NCI-H1048 (cell line): Measurements from ENCODE around the gene PRRT1B.

Experiments used
- DNase-seq: peaks from one replicate; lab custom pipeline; 2025; lab: John Stamatoyannopoulos, UW

PRRT1B gene

DNA sequence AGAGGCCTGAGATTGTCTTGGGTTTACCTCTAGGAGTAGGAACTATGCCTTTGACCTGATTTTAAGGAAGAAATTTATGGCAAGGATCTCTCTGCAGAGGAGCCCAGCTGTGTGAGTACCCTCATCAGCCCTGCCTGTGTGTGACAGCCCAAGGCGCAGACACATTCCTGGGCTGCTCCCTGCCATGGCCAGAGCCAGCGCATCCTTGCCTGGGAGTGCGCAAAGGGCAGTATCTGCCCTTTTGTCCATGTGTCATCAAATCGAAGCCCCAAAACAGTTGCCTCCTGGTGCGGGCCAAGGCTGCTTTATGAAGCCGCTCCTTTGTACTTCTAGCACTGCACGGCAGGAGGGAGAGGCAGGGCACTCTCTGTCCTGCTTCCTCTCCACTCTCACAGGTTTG lies 51.9 kb downstream of the PRRT1B start:
- DNase-seq: no peak

DNA sequence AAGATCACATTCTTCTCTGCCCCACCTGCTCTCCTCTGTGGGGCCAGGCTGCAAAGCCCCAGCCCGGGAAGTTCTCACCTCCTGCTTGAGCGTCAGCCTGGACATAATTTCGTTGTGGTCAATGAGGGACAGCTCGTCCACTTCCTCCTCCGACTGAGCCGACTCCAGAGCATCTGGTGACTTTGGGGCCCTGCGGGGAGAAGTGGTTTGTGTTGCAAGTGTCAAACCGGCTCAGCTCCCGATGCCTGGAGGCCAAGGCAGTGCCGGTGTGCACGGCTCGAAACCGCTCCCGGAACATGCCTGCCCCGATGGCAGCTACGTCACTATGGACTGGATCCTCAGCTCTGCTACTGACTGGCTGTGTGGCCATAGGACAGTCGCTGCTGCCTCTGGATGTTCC lies 52.8 kb downstream of the PRRT1B start:
- DNase-seq: no peak

DNA sequence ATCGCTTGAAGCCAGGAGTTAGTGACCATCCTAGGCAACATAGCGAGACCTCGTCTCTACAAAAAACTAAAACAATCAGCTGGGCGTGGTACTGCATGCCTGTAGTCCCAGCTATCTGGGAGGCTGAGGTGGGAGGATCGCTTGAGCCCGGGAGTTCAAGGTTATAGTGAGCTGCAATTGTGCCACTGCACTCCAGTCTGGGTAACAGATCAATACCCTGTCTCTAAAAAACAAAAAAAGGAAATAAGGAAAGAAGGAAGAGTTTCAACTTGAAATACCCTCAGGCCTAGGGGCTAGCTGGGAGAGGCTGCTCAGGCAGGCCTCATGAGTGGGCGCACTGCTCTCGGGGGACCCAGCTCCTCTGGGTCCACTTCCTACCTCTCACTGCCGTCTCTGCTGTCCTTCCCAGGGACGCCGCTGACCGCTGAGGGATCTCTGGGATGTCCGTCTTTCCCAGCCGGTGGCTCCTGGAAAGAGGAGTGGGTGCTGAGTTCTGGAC lies 56.4 kb downstream of the PRRT1B start:
- DNase-seq: no peak

DNA sequence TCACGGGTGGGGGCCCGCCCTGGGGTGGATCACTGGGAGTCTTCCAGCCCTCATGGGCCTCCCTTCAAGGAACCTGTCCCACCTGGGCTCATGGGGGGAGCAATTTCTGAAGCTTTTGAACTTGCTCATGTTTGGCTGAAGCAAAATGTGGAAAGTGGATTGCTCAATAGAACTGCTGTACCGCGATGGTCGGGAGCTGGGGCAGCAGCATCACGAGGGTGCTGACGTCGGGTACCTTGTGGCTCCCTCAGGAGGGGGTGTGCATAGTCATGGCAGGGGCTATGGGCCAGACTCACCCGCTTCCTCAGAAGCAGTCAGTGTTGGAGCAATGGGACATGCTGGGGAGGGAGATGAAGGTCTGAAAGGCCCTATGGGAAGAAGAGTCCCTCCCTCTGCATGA lies 57.9 kb downstream of the PRRT1B start:
- DNase-seq: no peak

DNA sequence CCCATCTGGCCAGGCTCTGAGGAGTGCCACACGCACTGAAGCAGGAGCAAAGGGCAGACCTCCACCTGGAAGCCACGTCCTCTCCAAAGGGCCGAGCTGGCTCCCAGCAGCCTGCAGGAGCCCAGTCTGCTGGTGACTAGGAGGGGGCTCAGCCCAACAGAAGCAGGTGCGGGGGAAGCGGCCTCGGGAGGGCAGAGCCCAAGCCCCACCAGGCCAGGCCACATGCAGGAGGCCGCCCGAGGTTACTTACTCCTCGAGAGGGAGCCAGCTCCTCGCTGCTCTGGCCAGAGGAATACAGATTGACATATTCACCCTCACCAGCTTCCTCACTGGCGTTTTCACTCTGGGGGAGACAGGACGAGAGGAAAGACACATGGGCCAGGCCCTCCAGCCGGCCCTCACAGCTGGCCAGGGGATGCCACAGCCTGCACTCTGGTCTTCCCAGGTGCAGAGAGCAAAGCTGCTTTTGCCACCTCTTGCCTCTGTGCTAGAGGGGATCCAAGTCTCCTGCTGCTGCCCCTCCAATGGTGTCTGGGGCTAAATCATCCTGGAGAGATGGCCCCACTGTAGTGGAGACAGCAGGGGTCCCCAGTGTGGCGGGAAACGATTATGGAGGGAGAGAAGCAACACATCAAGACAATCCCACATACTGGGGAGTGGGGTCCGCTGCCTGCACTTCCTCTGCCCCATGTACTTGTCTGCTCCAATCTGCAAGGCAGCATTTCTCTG lies 58.6 kb downstream of the PRRT1B start:
- no peak for DNase-seq

DNA sequence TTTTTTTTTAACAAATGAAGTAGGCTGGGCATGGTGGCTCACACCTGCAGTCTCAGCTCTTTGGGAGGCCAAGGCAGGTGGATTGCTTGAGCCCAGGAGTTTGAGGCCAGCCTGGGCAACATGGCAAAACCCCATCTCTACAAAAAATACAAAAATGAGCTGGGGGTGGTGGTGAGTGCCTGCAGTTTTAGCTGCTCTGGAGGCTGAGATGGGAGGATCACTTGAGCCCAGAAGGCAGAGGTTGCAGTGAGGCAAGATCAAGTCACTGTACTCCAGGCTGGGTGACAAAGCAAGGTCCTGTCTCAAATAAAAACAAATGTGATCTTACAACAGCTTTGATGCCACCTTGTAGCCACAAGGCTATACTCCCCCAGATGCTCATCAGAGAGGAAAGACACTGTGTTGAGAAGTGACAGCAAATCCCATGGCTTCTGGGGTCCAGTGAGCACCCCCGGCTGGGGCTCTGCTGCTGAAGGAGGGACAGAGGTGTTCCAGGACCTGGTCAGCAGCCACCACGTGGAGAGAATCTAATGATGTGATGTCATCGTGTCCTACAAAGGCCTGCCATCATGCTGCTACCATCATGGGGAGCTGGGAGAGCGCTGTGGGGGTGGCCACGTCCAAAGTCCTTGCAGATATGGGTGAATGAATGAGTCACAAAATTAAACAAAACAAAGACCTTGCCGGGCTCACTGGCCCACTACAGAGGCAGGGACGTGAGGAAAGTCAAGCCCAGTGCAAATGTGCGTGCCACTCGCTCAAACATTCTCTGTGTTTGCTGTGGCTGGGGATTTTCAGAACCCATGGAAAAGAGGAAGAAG lies 60.7 kb downstream of the PRRT1B start:
- no peak for DNase-seq

DNA sequence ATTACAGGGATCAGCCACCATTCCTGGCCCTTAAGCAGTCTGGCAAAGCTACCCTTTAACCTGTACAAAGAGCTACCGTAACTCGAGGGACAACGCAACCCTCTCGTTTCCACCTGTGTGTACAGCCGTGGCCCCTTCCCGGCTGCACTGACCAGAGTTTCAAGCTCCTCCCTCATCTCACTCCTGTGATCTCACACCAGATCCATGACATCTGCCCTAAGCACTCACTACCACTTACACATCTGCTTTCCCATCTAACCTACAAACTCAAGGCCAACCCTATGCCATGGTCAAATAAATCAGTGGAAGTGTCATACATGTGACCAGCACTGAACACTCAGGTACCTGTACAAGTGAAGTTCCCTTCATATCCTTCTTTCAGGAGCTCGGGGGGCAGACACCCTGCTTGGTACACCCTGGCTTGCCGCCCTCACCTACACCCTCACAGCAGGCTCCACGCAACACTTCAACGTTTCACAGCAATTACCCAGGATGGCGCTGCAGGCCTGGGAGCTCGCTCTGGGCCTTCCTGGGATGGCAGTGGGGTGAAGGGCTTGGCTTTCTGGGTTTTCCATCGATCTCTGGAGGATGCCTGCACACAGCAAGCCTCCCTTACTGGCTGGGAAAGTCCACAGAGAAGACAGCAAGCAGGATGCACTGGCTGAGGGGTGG lies 61.7 kb downstream of the PRRT1B start:
- DNase-seq: no peak

DNA sequence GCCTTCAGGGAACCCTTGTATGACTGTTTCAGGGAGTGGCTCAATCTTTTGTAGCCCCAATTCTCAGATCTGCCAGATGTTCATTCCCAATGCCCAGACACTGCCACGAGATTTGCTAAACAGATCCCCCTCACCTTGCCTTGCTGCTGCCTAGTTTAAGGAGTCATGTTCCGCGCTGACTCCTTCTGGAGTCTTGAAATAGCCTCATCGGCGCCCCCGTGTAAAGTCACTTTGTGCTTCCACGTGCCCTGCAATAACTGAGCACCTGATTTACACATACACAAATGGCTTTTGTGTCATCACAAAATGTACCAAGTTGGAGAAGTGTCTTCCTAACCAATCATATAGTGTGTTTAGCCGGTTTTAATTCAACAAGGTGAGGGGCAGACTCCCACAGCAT lies 62.3 kb downstream of the PRRT1B start:
- no peak for DNase-seq

DNA sequence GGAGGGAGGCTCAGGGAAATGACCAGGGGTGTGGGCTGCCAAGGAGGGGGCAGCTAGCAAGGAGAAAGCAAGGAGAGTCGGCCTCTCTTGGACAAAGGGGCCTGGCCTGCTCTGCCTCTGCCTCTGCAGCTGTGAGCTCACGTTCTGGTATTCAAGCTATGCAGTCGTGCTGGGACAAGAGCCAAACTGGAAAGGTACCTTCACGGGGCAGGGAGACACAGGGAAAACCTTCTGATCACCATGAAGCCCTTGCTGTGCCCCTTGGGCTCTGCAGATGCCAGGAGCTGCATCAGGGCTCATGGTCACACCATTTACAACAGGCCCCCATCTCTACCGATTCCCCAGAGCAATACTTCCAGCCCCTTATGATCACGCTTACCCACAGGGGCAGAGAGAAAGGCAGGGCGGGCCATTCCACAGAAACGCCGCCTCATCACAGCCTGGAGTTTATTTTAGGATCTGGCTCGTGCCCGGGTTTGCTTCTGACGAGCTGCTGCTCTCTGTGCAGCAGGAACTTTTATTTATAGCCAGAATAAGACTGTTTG lies 63.2 kb downstream of the PRRT1B start:
- no peak for DNase-seq
